Fibroblast of lung (primary cell): ENCODE results near the gene ROBO2.

Experiments
- CTCF ChIP-seq, 2 donors: IDR thresholded peaks in 1 of 2; conservative IDR thresholded peaks in 1 of 2; 1 replicate in 1 of 2; 2 replicates in 1 of 2; pipeline ENCODE4 v1.5.1; 2011 to 2012; ENCODE audit warnings: low read length in 2 of 2, control low read depth in 1 of 2, inconsistent platforms in 1 of 2, low read depth in 1 of 2, mild to moderate bottlenecking in 1 of 2
- EZH2 ChIP-seq: IDR thresholded peaks from 2 replicates; pipeline ENCODE4 v1.5.1; 2012; ENCODE audit warnings: low read length, control low read depth, mild to moderate bottlenecking; ENCODE audit errors: missing control alignments

- no peak for TF ChIP-seq CTCF (conservative IDR thresholded peaks at IDR 0.05 in 1 of 2, IDR thresholded peaks at IDR 0.05 in 1 of 2; ENCODE audit: low read depth in 1 of 2, low read length in 2 of 2)
- no peak for TF ChIP-seq EZH2
These were observed 485.2 kb downstream of the ROBO2 start for GRCh38 chr3:77524946-77525682.
